NCI-H2029 (cell line): ENCODE measurements around the gene PTPN3.
A peak's percentile ranks its signal among the peaks of the same experiment; 100 is the strongest.

Source experiments
- DNase-seq: peaks from one replicate; lab custom pipeline; 2025; lab: John Stamatoyannopoulos, UW

Gene PTPN3

GRCh38 chr9:109500421-109500974 is 2.4 kb upstream of the PTPN3 start:
- no peak for DNase-seq

GRCh38 chr9:109499631-109500410 is 1.7 kb upstream of the PTPN3 start:
- DNase-seq: peak; percentile 19

- no peak for DNase-seq
Measured at GRCh38 chr9:109499093-109499630, 1.1 kb upstream of the PTPN3 start.

GRCh38 chr9:109497226-109498153 is 617 bp downstream of the PTPN3 start:
- peak; percentile 51 for DNase-seq

GRCh38 chr9:109496841-109497225 is 1.3 kb downstream of the PTPN3 start:
- DNase-seq: no peak

GRCh38 chr9:109496218-109496617 is 1.9 kb downstream of the PTPN3 start:
- DNase-seq: no peak

- no peak for DNase-seq
Measured at GRCh38 chr9:109493648-109494047, 4.5 kb downstream of the PTPN3 start.

- DNase-seq: no peak
Measured at GRCh38 chr9:109491590-109491989, 6.5 kb downstream of the PTPN3 start.

- DNase-seq: no peak
Measured at GRCh38 chr9:109488791-109489492, 9.2 kb downstream of the PTPN3 start.

GRCh38 chr9:109488351-109488750 is 9.8 kb downstream of the PTPN3 start:
- DNase-seq: no peak

GRCh38 chr9:109487247-109487646 is 10.9 kb downstream of the PTPN3 start:
- DNase-seq: no peak

- no peak for DNase-seq
Measured at GRCh38 chr9:109483744-109484429, 14.2 kb downstream of the PTPN3 start.

GRCh38 chr9:109482391-109482916 is 15.7 kb downstream of the PTPN3 start:
- no peak for DNase-seq

GRCh38 chr9:109481856-109482255 is 16.3 kb downstream of the PTPN3 start:
- DNase-seq: no peak

GRCh38 chr9:109479822-109480221 is 18.3 kb downstream of the PTPN3 start:
- no peak for DNase-seq

- DNase-seq: no peak
Measured at GRCh38 chr9:109478665-109479380, 19.3 kb downstream of the PTPN3 start.

- no peak for DNase-seq
Measured at GRCh38 chr9:109478051-109478563, 20.0 kb downstream of the PTPN3 start.

- DNase-seq: peak; percentile 61
Measured at GRCh38 chr9:109477258-109478050, 20.7 kb downstream of the PTPN3 start.

GRCh38 chr9:109476642-109477257 is 21.4 kb downstream of the PTPN3 start:
- DNase-seq: peak; percentile 41
